Fibroblast of lung (primary cell): ENCODE measurements around the gene FBLN7.

ENCODE experiments used
- EZH2 ChIP-seq: IDR thresholded peaks from 2 replicates; pipeline ENCODE4 v1.5.1; 2012; ENCODE audit warnings: low read length, control low read depth, mild to moderate bottlenecking; ENCODE audit errors: missing control alignments
- TF ChIP-seq, protein P1 (sequence below), 2 donors: IDR thresholded peaks in 1 of 2; conservative IDR thresholded peaks in 1 of 2; 1 replicate in 1 of 2; 2 replicates in 1 of 2; pipeline ENCODE4 v1.5.1; 2011 to 2012; ENCODE audit warnings: low read length in 2 of 2, control low read depth in 1 of 2, inconsistent platforms in 1 of 2, low read depth in 1 of 2, mild to moderate bottlenecking in 1 of 2

GRCh38 chr2:112144966-112145365, 6.8 kb downstream of the FBLN7 start:
- TF ChIP-seq, protein P1, sequence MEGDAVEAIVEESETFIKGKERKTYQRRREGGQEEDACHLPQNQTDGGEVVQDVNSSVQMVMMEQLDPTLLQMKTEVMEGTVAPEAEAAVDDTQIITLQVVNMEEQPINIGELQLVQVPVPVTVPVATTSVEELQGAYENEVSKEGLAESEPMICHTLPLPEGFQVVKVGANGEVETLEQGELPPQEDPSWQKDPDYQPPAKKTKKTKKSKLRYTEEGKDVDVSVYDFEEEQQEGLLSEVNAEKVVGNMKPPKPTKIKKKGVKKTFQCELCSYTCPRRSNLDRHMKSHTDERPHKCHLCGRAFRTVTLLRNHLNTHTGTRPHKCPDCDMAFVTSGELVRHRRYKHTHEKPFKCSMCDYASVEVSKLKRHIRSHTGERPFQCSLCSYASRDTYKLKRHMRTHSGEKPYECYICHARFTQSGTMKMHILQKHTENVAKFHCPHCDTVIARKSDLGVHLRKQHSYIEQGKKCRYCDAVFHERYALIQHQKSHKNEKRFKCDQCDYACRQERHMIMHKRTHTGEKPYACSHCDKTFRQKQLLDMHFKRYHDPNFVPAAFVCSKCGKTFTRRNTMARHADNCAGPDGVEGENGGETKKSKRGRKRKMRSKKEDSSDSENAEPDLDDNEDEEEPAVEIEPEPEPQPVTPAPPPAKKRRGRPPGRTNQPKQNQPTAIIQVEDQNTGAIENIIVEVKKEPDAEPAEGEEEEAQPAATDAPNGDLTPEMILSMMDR (conservative IDR thresholded peaks at IDR 0.05 in 1 of 2, IDR thresholded peaks at IDR 0.05 in 1 of 2; ENCODE audit: low read depth in 1 of 2, low read length in 2 of 2), result no peak
- no peak for TF ChIP-seq EZH2
